Astrocyte (in vitro differentiated cells and primary cell): ENCODE data around the gene CERKL. TPM values are rescaled to one million over a fixed set of nuclear protein-coding genes. Genes with fewer than 3 reads are reported as not detected.

Source experiments
- DNase-seq: peaks from one replicate; pipeline ENCODE4 v3.0.0-alpha.2; 2010; ENCODE audit warnings: low read depth
- FAIRE-seq: peaks from 2 replicates; lab custom pipeline; 2011; peaks lifted over from hg19 to GRCh38; lab: Jason Lieb, UNC
- H2AFZ ChIP-seq: 2 replicates; pipeline ENCODE4 v1.6.0; 2012; ENCODE audit warnings: low read depth, low read length, inconsistent platforms
- H3K27ac ChIP-seq: 2 replicates; pipeline ENCODE4 v1.5.1; 2011; ENCODE audit warnings: low read depth, low read length, inconsistent platforms
- H3K27me3 ChIP-seq: 2 replicates; pipeline ENCODE4 v1.6.0; 2011; ENCODE audit warnings: low read length, inconsistent platforms; ENCODE audit not compliant: insufficient read depth
- H3K36me3 ChIP-seq: 2 replicates; pipeline ENCODE4 v1.5.1; 2011; ENCODE audit warnings: low read length, inconsistent platforms; ENCODE audit not compliant: insufficient read depth
- H3K4me1 ChIP-seq: 2 replicates; pipeline ENCODE4 v1.5.1; 2011; ENCODE audit warnings: low read length, inconsistent platforms; ENCODE audit not compliant: insufficient read depth
- H3K4me2 ChIP-seq: 2 replicates; pipeline ENCODE4 v1.6.0; 2012; ENCODE audit warnings: low read length, inconsistent platforms
- H3K4me3 ChIP-seq: 2 replicates; pipeline ENCODE4 v1.5.1; 2011; ENCODE audit warnings: low read depth, mild to moderate bottlenecking, low read length, inconsistent platforms; ENCODE audit not compliant: insufficient read depth
- H3K79me2 ChIP-seq: 2 replicates; pipeline ENCODE4 v1.6.0; 2012; ENCODE audit warnings: mild to moderate bottlenecking, low read length, inconsistent platforms; ENCODE audit not compliant: insufficient read depth
- H3K9ac ChIP-seq: 2 replicates; pipeline ENCODE4 v1.6.0; 2012; ENCODE audit warnings: mild to moderate bottlenecking, low read length, inconsistent platforms
- H3K9me3 ChIP-seq: 2 replicates; pipeline ENCODE4 v1.5.1; 2012; ENCODE audit warnings: low read depth, mild to moderate bottlenecking, low read length, inconsistent platforms; ENCODE audit not compliant: insufficient read depth
- H4K20me1 ChIP-seq: 2 replicates; pipeline ENCODE4 v1.6.0; 2012; ENCODE audit warnings: low read length, inconsistent platforms; ENCODE audit not compliant: insufficient read depth
- H3K27ac Mint-ChIP-seq: one replicate; pipeline ENCODE4 v1.8.0; 2021; ENCODE audit warnings: mild to moderate bottlenecking, mixed read lengths; ENCODE audit not compliant: unreplicated experiment
- H3K27me3 Mint-ChIP-seq: one replicate; pipeline ENCODE4 v1.8.0; 2021; ENCODE audit warnings: low read depth, mixed read lengths; ENCODE audit not compliant: unreplicated experiment
- H3K36me3 Mint-ChIP-seq: one replicate; pipeline ENCODE4 v1.8.0; 2021; ENCODE audit warnings: low read depth, mixed read lengths; ENCODE audit not compliant: unreplicated experiment
- H3K4me1 Mint-ChIP-seq: one replicate; pipeline ENCODE4 v1.8.0; 2021; ENCODE audit warnings: low read depth, mixed read lengths; ENCODE audit not compliant: unreplicated experiment
- H3K4me3 Mint-ChIP-seq: one replicate; pipeline ENCODE4 v1.8.0; 2021; ENCODE audit warnings: mild to moderate bottlenecking, moderate library complexity, mixed read lengths; ENCODE audit not compliant: unreplicated experiment
- H3K9me3 Mint-ChIP-seq: one replicate; pipeline ENCODE4 v1.8.0; 2021; ENCODE audit warnings: mild to moderate bottlenecking, mixed read lengths; ENCODE audit not compliant: unreplicated experiment
- CTCF ChIP-seq: IDR thresholded peaks from 2 replicates; pipeline ENCODE4 v1.5.1; 2011; ENCODE audit warnings: low read depth, mild to moderate bottlenecking, inconsistent platforms, low read length, moderate library complexity; ENCODE audit not compliant: insufficient read depth
- EZH2 ChIP-seq: IDR thresholded peaks from 2 replicates; pipeline ENCODE4 v1.6.1; 2012; ENCODE audit warnings: mild to moderate bottlenecking, low read length, inconsistent platforms; ENCODE audit not compliant: insufficient read depth
- total RNA-seq: library from RNA; stranded (reverse); gene quantifications from 2 replicates; pipeline ENCODE4 v1.2.1, GENCODE V29; 2021

CERKL gene
- total RNA-seq, 1 donor from 2014 or later, result 0.16 TPM

DNA sequence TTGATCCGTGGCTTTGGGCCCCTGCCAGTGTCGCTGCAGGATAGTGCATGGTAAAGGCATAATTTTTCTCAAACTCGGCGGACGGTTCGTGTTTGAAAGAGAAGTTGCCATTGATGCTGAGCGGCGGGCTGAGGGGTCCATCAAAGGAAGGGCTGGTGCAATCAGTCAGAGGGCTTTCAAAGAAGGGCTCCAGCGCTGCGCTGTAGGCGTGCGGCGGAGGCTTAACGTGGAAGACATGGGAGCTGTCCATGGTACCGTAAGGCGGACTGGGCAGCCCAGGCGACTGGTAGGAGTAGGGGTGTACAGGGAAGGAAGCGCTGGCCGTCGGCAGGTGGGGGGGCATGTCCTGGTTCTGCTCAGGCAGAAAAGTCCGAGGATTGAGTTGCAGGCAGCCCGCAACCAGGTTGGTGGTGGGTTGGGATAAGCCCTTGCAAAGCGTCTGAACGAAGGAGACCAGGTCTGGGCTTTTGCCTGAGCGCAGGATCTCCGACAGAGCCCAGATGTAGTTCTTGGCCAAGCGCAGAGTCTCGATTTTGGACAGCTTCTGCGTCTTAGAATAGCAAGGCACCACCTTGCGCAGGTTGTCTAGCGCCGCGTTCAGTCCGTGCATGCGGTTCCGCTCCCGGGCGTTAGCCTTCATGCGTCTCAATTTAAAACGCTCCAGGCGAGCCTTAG, 21.1 kb upstream of the CERKL start:
- peaks cover 82% of the 10 kb centered on the region for H3K27me3 Mint-ChIP-seq
- peak; percentile 73 for DNase-seq
- no peak for FAIRE-seq

DNA sequence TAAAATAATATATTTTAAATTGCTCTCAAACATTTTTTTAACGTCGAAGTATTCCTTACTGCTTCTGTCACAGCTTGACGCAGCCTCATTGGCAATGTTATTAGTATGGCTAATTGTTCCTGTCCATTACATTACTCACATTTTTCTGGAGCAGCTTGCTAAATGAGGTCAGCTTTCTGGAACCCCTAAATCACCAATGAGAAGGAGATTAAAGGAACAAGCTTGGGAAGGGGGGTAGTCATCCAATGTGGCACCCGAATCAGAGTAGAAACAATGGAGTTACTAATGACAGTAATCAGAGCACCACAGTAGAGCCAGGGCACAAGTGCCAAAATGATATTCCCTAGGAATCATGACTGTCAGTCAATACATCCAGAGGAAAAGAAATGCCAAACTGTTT, 18.3 kb upstream of the CERKL start:
- Histone ChIP-seq H3K27me3 (peaks cover 46% of the 10 kb centered on the region), H2AFZ (no peak overlapping the region), H3K9ac (no peak overlapping the region), H3K4me1 (no peaks in the 10 kb centered on the region), H3K36me3 (no peaks in the 10 kb centered on the region), H3K79me2 (no peaks in the 10 kb centered on the region), H3K4me2 (no peak overlapping the region), H3K9me3 (no peaks in the 10 kb centered on the region), H3K4me3 (no peak overlapping the region), H3K27ac (no peak overlapping the region), H4K20me1 (no peaks in the 10 kb centered on the region)
- Mint-ChIP-seq H3K27ac (no peak overlapping the region), H3K36me3 (no peaks in the 10 kb centered on the region), H3K4me3 (no peak overlapping the region), H3K9me3 (peaks cover 11% of the 10 kb centered on the region), H3K27me3 (peaks cover 71% of the 10 kb centered on the region), H3K4me1 (no peaks in the 10 kb centered on the region)
- FAIRE-seq (no peak), DNase-seq (no peak)
- TF ChIP-seq CTCF (no peak), EZH2 (no peak)

More for the DNA sequence above, 21.1 kb upstream of the CERKL start:
- Mint-ChIP-seq H3K36me3 (no peaks in the 10 kb centered on the region), H3K9me3 (peaks cover 30% of the 10 kb centered on the region), H3K27ac (no peak overlapping the region), H3K4me1 (no peaks in the 10 kb centered on the region), H3K4me3 (no peak overlapping the region)
- Histone ChIP-seq H3K79me2 (no peaks in the 10 kb centered on the region), H3K4me2 (peak overlapping the region; percentile 30), H3K4me3 (no peak overlapping the region), H3K4me1 (peaks cover 7% of the 10 kb centered on the region), H3K27me3 (peaks cover 72% of the 10 kb centered on the region), H4K20me1 (no peaks in the 10 kb centered on the region), H3K36me3 (no peaks in the 10 kb centered on the region), H3K9me3 (no peaks in the 10 kb centered on the region), H2AFZ (no peak overlapping the region), H3K9ac (no peak overlapping the region), H3K27ac (no peak overlapping the region)
- TF ChIP-seq EZH2 (peak; percentile 45), CTCF (no peak)

- no peaks in the 10 kb centered on the region for H3K4me1 Mint-ChIP-seq
- DNase-seq, result no peak
- H3K27ac Mint-ChIP-seq, result no peak overlapping the region
- no peak overlapping the region for H3K4me3 ChIP-seq
- no peaks in the 10 kb centered on the region for H3K36me3 ChIP-seq
- no peak overlapping the region for H2AFZ ChIP-seq
- H3K9me3 Mint-ChIP-seq, result peaks cover 10% of the 10 kb centered on the region
- no peak overlapping the region for H3K9ac ChIP-seq
- no peaks in the 10 kb centered on the region for H3K4me1 ChIP-seq
- H3K27me3 Mint-ChIP-seq, result peaks cover 65% of the 10 kb centered on the region
- H3K27me3 ChIP-seq, result peaks cover 42% of the 10 kb centered on the region
- H3K79me2 ChIP-seq, result no peaks in the 10 kb centered on the region
- no peak for FAIRE-seq
- H3K27ac ChIP-seq, result no peak overlapping the region
- no peak for TF ChIP-seq CTCF
- TF ChIP-seq EZH2, result no peak
- H3K9me3 ChIP-seq, result no peaks in the 10 kb centered on the region
- no peaks in the 10 kb centered on the region for H4K20me1 ChIP-seq
- no peak overlapping the region for H3K4me3 Mint-ChIP-seq
- no peaks in the 10 kb centered on the region for H3K36me3 Mint-ChIP-seq
- no peak overlapping the region for H3K4me2 ChIP-seq
These were observed 17.6 kb upstream of the CERKL start for GRCh38 chr2:181674461-181674860.
